Renal cortical epithelial cell (primary cell): ENCODE results near the gene PRKG1. TPM values are rescaled to one million over a fixed set of nuclear protein-coding genes. Genes with fewer than 3 reads are reported as not detected.
"Not testable (repeated sequence)": the region's sequence is repeated elsewhere in the genome, so short reads cannot be mapped to it uniquely, and the experiment has no call there.

Source experiments
- DNase-seq: peaks from one replicate; pipeline ENCODE4 v3.0.0-alpha.2; 2011; ENCODE audit warnings: low read depth
- total RNA-seq: library from RNA; depleted of rRNA; stranded (reverse); fragments of >200 nt; gene quantifications from 2 replicates; pipeline ENCODE4 v1.2.3, GENCODE V29; 2014

PRKG1 gene
- total RNA-seq, 1 donor from 2014 or later, result 2.3 TPM

DNA sequence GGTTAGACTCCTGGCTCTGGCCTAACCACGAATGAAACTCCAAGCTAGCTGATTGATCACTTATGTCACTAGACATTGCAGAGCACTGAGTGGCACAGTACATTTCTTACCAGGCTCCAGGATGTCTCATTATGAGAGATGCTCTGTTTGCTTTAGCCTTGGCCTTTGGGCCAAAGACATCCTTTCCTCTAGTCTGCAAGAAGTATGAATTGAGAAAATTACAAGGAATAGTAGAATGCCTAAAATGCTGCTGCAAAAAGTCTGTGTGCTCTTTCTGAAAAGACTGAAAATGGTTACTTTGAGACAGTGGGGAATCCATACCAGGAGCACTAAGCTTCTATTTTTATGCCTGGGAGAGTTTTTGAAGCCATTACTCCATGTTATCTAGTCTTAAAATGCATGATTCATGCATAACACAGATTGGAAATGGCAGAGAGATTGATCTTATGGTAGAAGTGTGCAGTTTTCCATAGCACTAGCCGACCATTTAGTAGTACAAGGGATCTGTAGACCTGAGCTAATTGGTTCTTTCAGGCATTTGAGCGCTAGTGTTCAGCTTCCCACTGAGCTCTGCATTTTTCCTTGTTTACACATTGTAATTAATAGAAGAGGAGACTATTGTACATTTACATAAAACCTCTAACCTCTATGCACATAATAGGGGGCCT lies 303.8 kb downstream of the PRKG1 start:
- DNase-seq, result no peak

DNA sequence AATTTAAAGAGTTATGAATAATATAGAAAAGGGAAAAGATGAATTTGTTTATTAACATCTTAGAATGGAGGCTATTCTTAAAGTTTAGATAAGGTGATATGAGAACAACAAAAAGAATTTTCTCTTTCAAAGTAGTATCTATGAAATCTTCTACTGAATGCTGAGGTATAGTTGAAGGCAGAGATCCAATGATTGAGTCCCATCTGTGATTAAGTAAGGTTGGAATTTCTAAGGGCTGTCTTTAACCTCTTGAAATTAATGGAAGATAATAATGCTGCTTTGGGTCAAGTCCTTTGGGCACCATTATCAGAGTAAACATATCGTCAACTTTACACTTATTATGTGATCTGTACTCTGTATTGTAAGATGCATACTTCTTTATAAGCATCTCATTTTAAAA lies 307.9 kb downstream of the PRKG1 start:
- DNase-seq, result no peak

DNA sequence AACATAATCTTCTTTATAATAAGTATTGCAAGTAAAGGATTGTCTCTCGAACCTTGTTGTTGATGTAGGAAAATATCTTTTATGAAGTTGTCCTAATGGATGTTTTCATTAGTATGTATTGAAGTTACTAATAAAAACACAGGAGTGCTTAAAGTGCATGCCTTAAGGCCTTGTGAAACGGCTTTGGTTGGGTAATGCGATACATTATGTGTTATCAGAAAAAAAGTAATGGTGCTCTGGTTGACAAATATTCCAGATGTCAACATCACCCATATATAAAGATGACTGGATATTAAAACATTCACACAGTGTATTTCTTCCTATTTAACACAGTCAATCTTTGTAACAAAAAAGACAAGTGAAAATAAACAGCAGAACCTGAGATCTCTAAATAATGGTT lies 310.7 kb downstream of the PRKG1 start:
- no peak for DNase-seq

DNA sequence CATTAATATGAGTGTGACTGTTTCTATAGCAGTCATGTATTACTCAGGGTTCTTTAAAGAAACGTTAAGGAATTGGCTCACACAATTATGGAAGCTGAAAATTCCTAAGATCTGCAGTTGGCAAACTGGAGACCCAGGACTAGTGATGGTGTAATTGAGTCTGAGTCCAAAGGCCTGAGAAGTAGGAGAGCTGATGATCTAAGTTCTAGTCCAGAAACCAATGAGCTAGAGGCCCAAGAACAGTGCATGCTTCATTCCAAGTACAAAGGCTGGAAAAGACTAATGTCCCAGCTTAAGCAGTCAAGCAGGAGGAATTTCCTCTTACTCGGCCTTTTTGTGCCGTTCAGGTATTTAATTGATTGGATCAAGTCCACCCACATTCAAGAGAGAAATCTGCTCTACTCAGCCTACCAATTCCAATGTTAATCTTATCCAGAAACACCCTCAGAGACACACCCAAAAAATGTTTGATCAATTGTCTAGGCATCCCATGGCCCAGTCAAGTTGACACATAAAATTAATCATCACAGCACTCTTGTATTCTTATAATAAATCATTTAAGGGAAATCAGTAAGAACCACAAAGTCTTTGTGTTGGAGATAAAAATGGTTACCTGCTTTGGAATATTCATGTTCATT lies 312.1 kb downstream of the PRKG1 start:
- DNase-seq, result peak; percentile 25

DNA sequence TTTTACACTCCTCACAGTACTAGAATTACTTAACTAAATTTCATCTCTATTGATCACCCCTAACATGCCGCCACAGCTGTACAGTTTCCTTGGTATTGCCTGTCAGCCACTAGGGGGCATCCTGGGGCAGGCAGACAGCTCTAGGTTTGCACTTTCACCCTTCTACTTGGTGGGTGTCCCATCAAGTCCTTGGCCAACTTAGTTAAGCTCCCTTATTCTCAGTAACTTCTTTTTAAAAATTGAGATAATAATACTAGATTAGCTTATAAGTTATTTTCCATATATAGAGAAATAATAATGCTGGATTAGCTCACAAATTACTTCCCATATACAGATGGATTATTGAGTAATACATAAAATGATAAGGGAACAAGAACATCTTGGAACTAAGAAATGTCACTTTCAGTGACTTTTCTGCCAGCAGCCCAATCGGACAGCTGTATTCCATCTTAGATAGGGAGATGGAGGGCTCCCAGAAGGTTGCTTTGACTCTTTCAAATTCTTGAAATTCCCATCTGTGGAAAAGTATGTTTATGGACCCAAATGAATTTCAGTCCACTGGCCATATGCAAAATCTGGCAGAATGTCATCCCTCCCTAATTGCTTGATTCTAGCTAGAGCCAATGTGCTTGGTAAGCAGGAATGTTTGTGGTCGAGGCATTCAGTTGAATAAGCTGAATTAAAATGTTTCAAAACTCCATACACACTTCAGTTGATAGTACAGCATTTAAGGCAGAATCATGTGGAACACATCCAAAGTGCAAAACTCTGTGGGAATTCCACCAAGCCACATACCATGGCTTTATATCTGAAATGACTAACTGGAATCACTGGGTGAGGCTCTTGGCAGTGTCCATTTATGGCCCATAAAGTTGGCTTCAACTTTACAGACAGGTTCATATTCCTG lies 315.4 kb downstream of the PRKG1 start:
- peak; percentile 97 for DNase-seq

DNA sequence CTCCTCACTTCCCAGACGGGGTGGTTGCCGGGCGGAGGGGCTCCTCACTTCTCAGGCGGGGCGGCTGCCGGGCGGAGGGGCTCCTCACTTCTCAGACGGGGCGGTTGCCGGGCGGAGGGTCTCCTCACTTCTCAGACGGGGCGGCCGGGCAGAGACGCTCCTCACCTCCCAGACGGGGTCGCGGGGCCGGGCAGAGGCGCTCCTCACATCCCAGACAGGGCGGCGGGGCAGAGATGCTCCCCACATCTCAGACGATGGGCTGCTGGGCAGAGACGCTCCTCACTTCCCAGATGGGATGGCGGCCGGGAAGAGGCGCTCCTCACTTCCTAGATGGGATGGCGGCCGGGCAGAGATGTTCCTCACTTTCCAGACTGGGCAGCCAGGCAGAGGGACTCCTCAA lies 318.7 kb downstream of the PRKG1 start:
- not testable (repeated sequence) for DNase-seq

DNA sequence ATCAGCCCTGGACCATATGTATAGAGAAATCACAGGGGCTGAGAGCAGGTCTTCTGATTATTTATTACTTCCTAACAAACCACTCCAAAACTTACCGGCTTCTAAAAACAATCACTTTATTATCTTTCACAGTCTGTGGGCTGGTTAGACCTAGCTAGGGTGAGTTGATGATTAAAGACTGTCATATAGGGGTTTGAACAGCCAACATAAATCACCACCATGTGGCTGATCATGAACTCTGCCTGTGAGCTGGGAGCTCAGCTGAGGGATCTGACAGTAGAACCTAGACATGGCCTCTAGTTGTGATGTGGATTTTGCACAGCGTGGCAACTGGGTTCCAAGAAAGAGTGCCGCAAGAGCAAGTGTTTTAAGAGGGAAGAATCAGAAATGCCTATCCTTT lies 319.8 kb downstream of the PRKG1 start:
- peak; percentile 22 for DNase-seq

DNA sequence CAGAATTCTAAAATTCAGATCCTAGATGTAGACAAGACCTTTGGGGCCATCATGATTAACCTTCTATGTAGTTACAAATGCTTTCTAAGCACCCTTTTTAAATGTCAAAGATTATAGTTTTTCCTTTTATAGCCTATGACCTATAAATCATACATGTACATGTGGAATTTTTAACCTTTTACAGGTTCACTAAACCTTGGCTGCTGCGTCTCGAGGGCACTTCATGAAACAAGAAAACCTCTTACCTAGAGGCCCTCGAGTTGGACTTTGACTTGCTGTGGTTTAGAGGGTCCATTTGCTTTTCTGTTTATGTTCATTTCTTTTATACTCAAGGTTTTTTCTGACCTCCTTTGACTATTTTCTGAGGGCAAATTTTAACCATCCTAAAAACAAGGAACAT lies 323.0 kb downstream of the PRKG1 start:
- no peak for DNase-seq

DNA sequence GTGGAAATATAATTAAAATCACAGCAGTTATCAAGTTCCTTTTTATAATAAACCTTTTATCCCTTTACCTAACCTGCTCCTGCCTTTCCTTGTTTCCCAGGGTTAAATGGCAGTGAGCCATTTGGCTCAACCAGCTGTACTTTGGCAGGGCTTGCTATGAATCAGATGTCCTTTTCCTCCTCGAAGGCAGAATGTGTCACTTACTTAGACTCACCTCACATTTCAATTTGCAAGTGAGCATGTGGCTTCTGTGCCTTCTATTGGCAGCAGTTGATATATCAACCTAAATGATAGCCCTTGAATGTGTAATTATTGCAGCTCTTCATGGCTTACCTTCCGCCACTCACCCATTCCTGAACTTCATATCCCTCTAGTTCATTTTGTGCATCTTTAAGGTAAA lies 323.4 kb downstream of the PRKG1 start:
- peak; percentile 90 for DNase-seq

DNA sequence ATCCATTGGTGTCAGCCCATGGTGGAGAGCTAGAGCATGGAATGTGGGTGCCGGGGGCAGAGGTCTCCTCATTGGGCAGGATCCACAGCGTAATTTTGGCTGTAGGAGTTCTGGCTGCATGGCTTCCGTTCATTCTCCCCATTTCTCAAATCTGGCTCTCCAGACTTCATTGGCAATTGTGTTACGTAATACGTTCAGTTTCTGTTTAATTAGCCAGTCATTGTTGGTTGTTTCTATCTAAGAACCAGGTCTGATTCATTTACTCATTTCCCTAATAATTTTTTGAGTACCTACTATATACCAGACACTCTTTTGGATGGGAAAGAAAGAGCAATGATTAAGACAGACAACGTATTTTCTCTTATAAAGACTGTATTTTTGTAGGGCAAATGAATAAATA lies 325.6 kb downstream of the PRKG1 start:
- DNase-seq, result no peak

DNA sequence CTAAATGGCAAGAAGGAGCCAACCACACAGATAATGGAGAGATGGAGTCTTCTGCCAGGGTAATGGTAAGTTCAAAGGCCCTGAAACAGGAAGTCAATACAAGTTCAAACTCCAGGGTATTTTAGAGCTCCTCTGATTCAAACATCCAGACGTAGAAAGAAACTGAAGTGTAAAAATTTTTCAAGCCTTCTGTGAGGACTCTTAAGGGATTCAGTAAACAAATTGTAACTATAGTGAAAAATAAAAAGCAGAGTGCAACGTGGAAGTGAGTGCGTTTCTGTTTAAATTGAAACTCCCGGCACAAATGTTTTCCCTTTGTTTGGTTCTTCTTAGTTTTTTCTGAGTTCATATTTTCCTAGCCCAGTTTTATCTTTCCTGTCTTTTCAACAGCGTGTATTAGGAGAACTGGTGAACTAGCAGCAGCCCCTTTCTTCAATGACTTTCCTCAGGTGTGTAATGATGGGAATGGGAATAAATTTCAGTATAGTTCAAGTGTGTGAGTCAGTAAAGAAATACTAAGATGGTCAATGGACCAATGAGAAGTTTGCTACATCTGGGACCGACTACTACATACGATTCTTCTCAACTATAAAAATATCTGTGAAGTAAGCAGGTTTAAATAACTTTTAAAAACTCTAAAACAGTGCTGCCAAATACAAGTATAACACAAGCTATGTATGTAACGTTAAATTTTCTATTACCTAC lies 326.3 kb downstream of the PRKG1 start:
- DNase-seq, result no peak

DNA sequence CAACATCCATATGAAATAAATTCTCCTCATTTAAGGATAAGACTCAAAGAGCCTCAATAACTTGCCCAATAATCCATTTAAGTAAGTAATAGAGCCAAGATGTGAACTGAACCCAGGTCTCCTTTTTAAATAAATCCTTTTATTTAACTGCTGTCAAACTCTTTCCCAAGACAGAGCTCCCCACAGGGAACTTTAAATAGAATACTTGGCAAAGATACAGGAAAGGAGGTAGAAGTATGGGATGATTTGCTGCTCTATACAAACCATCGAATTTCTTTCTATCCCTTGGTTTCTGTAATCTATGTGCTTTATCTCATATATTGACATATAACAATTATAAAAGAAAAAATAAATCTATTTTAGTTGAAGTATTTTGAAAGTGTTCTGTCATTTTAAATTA lies 329.2 kb downstream of the PRKG1 start:
- DNase-seq, result no peak

DNA sequence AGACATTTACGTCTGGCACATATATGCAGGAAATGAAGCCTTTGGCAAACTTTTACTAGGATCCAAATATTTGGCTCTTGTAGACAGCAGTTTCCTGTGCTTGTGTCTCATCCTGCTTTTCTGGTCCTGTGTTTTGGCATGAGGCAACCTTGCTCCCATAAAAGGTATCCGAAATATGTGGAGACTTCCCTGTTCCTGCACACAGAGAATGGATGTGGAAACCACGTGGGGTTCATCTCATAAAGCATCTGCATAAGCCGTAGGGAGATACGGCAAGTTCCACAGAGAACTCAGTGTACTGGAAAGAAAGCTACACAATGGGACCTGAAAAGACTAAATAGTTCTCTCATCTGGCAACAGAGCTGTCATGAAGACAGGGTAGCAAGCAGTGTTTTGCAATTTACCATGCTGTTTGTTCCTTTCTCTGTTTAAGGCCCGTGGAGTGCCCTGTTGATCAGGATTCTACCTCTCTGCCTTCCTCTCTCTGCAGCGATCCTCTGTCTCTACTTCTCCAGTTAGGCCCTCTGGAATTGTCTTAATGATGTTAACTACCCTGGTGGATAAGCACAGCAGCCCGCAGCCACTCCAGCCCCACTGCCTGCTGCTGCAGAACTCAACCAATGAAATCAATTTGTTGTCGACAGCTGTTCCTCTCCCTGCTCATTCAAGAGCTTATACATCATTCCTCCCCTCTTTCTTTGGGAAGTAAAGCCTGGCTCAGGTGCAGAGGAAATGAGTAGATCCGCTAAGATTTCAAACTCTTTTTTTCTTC lies 331.5 kb downstream of the PRKG1 start:
- no peak for DNase-seq

DNA sequence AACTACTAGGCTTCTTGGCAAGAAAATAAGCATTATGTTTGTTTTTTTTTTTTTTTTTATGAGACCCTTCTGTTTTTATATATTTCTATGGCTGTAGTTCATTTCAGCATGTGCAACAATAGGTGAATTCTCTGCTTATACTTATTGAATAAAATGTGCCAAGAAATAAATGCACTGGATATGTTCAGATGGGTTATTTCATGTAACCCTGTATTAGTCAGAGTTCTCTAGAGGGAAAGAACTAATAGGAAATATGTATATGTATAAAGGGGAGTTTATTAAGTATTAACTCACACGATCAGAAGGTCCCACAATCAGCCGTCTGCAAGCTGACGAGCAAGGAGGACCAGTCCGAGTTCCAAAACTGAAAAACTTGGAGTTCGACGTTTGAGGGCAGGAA lies 332.3 kb downstream of the PRKG1 start:
- no peak for DNase-seq

DNA sequence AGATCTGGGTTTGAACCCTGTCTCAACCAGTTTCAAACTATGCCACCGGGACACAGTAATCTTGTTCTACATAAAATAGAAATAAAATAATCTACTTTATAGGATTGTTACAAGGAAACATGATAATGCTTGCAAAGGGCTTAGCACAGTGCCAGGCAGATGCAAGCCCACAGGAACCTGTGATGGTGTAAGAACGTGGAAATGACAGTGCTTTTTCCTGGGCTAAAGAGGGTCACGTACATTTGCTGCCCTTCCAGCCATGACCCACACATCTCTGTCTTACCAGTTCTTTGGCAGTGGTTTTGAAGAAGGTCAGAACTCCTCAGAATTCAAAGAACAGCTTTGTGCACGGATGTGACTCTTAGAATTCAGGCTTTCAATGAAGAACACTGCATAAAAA lies 342.2 kb downstream of the PRKG1 start:
- no peak for DNase-seq

DNA sequence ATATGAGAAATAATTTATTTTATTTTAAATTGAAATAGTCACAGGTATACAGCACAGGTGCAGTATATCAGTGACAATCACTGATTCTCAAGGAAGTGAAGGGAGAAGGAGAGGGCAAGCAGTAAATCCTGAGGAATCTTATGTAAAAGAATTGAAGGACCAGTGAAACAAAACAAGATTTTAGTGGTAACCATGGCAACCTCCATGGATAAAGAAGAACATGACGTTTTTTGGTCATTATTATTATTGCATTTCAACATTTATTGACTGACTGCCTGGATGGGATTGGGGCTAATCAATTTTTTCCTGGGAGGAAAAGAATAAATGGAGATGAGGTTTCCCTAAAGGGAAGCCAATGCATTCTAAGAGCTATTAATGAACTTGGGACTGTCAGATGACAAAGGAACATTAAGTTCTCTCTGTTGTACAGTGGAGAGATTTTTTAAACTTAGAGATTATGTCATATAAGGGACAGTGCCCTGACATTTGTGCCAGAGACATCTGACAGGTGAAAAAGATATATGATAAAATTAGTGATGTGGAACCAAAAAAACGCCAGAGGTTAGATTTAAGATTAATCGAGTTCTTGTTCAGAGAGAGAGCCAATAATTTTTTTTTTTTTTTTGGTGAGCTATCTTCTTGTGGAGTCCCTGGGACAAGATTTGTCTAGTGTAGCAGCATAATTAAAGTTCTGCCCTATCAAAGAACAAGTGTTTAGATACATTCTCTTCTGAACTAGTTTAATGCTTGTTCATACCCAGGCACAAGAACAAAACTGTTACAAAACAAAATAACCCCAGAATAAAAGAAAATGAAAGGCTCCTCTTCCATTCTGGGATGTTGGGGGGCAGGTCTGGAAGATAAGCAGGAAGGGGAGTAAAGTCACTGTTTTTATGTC lies 345.2 kb downstream of the PRKG1 start:
- no peak for DNase-seq

DNA sequence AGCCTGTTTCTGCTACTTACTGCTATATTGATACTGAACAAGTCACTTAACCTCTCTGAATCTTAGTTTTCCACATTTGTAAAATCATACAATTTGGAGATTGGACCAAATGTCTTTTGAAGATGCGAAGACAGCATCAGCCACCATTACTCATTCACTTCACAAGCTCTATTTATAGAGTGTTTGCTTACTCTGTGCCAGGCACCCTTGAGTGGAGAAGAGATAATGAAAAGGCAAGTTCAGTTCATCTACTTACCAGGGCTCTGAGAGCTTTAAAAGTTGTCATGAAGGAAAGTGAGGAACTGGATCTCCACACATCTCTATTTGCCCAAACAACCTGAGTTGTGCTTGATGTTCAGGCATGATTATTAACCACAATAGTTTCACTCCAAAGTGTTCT lies 347.6 kb downstream of the PRKG1 start:
- no peak for DNase-seq

DNA sequence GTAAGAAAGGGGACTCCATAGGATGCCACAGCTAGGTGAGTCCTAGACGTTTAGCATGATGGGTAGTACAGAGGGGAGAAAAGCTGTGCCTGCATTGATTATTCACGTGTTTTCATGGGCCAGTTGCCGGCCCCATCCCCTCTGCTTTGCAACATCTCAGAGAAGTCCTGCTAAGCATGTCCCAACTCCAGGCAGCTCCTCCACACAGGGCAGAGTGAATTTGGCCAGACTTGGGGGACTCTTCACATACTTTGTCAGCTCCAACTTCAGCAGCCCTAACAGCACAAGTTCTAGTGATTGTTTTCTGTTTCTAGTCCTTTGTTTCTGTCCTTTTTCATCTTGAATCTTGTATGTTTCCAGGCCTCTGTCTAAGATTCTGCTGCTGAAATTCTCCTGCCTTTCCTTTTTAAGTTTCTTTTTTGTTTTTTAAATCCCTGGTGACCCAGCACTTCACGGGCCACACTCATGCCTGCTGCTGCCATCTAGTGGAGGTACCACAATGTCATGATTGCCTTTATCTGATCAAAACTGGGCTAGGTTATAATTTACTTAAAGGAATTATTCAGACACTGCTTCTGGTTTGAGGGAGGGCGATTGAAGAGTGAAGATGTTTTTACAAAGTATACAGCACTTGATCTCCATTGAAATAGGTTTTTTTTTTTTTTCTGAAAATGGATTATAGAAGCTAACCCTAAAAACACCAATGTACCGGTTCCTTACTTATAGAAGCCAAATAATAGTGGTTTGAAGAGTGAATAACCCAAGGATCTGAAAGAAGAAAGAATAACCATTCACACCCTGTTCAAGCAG lies 348.2 kb downstream of the PRKG1 start:
- peak; percentile 39 for DNase-seq

DNA sequence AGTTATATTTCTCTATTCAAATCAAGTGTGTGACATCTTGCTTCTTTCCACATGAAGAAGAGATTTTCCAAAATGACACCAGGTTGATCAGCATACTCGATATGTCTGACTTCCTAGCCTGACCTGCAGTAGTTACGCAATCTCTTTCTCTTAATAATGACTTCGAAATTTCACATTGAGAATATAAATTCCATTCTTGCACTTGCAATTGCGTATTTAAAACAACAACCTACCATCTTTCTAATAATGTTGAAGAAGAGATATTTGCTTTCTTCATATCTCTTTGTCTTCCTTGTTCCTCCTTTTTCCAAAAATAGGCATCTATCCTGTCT lies 348.8 kb downstream of the PRKG1 start:
- DNase-seq, result no peak

DNA sequence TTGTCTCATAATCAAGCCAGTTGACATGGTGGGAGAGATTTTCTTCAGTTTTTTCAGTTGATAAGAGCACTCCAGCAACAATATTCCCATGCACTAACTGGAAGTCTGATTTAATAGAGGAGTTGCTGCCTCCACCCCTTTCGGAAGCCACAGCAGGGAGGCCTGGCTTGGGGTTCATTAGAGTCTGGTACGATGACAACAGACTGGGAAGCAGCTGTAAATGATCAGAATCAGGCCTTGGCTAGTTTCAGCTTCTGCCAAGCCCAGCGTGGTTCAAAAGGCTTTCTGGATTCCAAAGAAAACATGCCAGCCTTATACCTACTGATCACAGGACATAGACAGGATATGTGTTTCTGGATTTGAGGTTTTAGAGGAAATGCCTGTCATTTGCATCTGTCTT lies 351.1 kb downstream of the PRKG1 start:
- no peak for DNase-seq
